HG02938 (cell line): ENCODE data around the gene CES1.
"Not testable (repeated sequence)": the region's sequence is repeated elsewhere in the genome, so short reads cannot be mapped to it uniquely, and the experiment has no call there.

Source experiments
- ATAC-seq: cut with Tn5 transposase; IDR thresholded peaks from one replicate; pipeline ENCODE4 v1.9.1; 2021; ENCODE audit warnings: mild to moderate bottlenecking, moderate library complexity; ENCODE audit not compliant: unreplicated experiment

Gene CES1

DNA sequence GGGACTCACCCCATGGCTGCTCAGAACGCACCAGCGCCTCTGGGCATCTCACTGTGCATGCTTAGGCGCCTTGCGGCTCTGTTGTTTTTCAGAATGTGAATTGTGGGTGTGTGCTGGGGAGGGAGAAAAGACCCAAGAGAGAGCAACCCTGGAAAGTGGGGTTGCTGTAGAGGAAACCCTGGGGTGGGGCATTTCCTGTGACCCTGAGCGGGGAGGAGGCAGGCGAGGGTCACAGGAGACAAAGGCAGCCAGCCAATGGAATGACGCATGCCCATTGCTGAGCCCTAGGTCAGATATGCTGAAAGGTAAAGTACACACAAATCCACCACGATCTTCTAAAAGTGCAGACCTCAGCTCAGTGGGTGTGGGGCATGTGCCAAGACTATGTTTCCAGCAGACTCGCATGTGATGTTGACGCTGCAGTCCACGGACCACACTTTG is 39.9 kb downstream of the CES1 start:
- not testable (repeated sequence) for ATAC-seq

DNA sequence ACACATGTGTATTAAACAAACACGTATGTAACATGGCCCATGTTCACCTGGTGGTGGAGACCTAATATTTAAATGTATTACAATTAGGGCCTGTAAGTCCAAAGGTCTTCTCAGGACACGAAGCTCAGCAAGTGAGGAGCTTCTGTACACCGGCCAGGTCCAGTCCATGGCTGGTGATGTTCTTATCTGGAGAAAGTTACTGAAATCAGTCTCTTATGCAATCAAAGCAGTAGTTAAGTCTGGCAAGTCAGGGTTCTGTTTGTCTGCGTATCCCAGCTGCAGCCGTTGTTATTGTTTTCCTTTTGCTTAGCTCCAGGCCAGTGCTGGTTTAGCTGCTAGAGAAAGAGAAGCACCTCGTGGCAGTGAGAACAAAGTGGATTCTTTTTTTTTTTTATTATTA is 41.4 kb downstream of the CES1 start:
- not testable (repeated sequence) for ATAC-seq

DNA sequence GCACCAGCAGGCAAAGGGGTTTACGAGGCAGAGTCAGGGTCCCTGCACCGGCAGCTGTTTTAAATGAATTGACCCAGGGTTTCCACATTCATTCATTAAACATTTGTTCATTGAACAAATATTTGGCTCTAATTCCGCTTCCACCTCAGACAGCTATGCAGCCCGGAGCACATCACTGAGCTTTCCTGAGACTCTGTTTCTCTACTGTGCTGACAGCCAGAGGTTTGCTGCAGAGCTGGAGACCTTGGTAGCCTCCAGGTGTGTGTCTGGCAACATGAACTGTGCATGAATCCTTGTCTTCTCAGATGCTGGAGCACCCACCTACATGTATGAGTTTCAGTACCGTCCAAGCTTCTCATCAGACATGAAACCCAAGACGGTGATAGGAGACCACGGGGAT is 42.7 kb downstream of the CES1 start:
- ATAC-seq, result not testable (repeated sequence)

DNA sequence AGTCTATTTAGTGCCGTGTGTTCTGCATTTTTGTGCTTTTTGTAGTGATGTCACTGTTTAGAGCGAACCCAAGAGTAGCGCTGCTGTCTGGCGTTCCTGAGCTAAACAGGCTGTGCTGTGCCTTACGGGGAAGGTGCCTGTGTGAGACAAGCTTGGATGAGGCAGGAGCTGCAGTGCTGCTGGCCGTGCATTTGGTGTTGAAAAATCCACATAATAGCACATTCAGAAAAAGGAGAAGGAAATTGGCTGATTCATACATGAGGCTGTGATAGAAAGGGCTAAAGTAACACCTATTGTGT is 50.2 kb downstream of the CES1 start:
- ATAC-seq, result not testable (repeated sequence)

DNA sequence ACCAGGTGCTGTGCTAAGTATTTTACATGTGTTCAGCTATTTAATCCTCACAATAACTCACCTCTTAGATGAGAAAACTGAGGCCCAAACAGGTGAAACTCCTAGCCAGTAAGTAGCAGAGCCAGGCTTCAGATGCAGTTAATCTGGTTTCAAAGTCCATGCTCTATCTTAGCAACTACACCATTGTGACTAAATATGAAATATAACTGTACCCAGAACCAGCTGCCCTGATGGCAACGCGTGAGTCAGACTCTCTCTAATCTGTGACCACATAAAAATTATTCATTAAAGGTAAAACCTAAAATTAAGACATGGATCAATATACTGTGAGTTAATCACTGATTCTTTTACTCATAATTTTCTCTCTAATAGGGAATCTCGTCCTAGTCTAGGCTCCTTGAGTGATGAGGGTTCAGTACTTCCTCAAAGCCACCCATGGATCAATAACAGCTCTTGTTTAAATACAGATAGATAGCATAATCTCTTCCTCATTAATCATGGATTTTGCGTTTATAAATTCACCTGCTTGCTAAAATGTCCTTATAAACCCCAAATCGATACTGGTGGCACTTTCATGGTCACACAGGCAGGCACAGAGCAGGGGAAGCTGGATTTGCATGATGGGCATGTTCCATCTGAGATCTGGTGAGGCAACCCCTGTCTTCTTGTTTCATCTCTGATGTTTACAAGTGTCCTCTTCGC is 50.7 kb downstream of the CES1 start:
- not testable (repeated sequence) for ATAC-seq

DNA sequence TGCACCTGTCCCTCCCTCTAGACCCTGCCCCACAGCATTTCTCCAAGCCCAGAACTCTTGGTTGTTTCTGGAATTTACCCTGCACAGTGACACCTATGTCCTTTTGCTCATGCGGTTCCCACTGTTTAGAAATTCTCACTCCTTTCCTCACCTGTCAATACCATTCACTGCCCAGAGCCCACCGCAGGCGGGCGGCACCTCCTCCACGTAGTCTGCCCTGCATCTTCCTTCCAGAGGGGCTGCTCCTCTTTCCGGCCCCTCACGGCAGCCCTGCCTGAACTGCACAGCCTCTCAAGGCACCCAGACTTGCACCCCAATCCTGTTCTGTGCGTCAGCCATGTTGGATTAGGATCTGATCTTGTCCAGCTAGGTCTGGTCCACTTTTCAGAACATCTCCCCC is 51.4 kb downstream of the CES1 start:
- not testable (repeated sequence) for ATAC-seq

DNA sequence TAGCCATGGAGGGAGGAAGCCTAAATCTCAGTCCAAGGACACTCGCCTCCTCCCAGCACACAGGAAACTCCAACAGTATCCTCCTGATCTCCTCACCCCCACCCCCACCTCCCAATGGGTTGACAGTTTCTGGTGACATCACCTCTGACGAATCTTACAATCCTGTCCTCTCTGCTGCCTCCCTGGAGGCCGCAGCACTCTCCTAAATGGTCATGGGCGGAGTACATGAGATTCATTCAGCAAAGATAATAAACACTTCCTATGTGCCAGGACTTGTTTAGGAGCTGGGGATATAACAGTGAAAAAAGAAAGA is 52.8 kb downstream of the CES1 start:
- ATAC-seq, result not testable (repeated sequence)

DNA sequence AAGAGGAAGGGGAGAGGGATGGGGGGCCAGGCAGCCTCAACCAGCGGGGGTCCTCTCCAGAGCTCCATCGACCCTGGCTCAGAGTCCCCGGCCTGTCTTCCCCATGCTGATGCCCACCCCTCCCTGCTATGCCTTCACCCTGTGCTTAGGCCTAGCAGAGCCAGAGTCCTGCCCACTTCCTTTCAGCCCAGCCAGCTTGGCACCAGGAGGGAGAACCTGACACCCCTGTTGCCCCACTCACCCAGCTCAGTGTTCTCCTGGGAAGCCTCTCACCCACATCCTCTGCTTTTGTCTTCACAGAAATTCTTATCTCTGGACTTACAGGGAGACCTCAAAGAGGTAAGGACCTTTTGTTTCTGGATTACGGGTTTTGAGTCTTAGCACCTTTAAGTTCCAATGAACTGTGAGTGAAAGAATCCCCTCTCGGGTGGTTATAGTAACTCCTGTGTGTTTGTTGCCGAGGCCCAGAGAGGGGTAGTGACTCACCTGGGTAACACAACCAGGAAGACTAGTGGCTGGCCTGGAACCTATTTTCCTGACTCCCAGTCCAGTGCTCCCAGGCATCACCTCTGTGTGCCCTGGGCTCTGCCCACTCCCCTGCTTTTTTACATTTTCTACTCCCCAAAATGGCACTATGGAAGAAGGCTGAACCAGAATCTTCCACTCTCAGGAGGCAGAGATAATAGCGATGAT is 53.3 kb downstream of the CES1 start:
- no peak for ATAC-seq

DNA sequence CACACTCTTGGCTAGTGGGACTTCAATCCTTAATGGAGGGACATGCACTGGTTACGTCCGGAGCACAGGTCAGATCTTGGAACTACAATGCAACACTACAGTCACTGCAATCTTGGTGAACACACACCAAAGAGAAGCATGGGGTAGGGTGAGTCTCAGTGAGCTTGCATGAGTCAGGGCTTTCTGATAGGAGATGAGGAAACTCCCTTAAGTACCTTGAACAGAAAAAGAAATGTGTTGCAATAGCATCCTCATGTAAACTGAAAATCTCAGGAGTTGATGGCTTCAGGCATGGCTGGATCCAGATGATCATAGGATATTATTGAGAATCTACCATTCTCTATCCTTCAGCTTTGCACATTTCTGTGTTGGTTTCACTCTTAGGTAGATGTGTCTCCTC is 54.1 kb downstream of the CES1 start:
- ATAC-seq, result no peak

DNA sequence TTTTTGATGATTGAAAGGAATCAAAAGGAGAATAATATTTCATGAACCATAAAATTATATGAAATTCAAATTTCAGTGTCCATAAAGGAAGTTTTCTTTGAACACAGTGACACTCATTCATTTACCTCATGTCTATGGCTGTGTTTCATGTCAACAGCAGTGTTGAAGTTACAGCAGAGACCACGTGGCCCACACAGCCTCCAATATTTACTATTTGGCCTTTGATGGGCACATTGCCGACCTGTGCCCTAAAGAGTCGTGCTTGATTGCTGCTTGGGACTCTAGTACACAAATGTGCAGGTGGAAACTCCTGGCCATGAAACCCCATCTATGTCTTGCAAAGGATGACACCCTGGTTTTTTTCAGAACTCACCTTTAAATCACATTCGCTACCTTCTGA is 57.0 kb downstream of the CES1 start:
- no peak for ATAC-seq

DNA sequence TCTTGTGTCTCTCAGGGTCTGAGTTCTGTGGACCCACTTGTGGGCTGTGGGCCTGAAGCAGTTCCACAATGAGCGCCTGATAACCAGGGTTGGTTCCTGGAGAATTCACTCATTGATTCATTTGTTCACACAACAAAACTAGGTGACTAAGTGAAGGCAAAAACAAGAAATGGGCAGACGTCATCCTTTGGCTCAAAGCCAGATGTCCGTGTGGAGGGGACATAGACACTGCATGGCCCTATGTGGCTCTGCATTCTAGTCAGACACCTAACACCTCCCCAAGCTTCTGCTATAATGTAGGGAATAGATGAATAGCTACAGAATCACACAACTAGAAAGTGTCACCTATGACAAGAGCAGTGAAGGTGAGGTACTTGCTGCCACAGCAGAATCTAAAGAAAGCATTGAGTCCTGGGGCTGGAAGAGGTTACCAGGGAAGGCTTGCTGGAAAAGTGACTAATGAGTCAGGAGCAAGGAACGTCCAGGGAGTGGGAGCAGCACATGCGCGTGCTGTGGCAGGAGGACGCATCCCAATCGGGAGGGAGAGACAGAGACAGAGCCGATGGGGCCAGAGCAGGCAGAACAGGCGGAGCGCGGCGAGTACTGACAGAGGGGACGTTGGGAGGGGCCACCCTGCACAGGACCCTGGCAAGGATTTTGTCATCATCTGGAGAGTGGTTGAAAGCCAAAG is 58.9 kb downstream of the CES1 start:
- no peak for ATAC-seq

DNA sequence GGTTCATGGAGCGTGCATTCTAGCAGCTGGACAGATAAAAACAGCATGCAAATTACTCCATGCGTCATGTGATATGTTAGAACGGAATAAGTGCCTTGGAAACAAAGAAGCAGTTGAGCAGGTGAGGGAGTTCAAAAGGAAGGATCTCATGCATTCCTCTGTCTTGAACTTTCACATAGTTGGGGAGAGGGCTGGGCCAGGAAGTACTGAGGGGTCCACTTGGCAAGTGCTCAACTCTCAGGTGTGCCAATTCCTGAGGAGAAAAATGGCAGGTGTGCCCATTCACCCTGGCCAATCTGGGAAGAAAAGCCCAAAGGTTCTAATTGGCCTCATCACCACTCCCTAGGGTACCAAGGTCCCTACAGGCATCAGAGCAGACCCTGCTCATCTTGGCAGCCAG is 67.7 kb downstream of the CES1 start:
- no peak for ATAC-seq

DNA sequence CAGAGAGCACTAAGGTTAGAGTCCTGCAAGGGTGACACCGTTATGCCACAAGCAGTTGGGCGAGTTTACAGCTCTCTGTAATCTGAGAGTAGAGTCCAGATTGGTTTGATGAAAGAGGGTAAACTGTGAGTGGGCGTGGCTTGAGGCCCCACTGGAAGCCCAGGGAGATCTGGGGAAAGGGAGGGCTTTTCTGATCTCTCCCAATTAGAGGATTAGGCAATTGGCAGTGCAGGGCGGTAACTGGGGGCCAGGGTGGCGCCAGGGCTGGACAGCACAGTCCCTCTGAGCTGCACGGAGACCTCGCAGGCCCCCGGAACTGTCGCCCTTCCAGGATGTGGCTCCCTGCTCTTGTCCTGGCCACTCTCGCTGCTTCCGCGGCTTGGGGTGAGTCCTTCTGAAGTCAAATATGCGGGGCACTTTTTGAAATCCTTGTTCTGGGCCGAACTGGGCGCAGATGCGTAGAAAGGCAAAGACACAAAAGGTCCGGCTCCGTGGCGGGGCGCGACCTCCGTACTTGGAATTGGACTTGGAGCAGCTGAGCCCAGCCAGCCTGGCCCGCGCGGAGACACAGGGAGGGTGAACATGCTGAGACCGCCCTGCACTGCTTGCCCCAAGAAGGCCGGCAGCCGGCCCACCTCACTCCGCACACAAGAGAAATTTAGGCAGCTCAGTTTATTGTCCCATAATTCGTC is 72.4 kb downstream of the CES1 start:
- ATAC-seq, result no peak

DNA sequence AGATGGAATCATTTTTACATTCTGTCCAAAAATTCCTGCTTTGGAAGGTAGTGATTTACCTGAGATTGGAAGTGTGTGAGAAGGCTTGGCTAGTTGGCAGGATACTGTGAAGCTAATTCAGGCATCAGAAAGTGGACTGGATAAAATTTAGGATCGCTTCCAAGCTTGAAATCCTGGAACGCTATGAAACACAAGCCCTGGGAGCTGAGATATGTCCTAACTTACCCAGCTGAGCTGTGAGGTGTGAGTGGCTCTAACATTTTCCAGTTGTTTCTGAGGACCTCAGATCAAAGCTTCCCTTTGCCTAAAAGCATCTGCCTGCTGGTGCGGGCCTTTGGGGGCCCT is 73.0 kb downstream of the CES1 start:
- ATAC-seq, result not testable (repeated sequence)

DNA sequence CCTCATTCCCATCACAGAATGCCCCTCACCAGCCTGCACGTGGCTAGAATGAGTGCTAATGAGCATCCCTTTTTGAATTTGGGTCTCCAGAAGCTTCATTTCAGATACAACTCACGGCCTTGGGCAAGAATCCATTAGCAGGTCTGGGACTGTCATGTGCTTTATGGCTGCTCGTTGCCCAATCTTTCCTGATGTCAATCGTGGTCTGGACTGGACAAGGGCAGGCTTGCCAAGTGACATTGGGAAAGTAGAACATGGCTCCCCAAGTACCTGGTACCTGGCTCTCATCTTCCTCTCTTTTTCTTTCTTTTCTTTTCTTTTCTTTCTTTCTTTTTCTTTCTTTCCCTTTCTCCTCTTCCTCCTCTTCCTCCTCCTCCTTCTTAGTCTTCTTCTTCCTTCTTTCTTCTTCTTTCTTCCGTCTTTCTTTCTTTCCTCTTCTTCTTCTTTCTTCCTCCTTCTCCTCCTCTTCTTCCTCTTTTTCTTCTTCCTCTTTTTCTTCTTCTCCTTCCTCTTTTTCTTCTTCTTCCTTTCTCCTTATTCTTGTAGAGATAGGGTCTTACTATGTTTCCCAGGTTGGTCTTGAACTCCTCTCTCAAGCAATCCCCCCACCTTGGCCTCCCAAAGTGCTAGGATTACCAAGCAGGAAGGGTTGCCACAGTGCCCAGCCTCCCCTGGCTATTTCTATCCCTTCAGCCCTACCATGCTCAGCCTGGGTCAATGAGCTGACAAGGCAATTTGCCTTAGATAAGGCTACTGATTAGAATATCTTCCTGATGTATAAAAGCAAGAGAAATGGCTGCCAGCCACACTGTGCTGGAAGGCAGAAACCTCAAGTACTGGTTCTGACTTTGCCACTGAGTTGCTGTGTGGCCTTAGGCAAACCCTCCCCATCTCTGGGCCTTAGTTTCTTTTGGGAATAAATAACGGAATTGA is 75.0 kb downstream of the CES1 start:
- ATAC-seq, result not testable (repeated sequence)

DNA sequence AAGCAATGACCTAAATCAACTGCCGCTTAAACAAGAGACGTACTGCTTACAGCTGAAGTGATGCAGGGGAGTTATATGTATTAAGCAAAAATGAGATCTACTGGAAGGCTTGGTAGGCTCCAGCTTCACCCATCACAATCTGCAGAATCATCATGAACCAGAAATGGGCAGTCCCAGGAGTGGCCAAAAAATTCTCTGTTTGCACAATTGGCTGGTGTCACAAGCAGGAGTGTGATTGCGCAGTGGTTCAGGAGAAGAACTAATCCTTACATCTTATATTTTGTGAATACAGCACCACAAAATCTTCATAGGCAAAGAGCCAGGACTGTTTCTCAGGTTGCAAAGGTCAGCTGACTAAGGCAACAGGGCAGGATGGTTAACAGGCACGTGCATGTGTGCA is 75.9 kb downstream of the CES1 start:
- no peak for ATAC-seq

DNA sequence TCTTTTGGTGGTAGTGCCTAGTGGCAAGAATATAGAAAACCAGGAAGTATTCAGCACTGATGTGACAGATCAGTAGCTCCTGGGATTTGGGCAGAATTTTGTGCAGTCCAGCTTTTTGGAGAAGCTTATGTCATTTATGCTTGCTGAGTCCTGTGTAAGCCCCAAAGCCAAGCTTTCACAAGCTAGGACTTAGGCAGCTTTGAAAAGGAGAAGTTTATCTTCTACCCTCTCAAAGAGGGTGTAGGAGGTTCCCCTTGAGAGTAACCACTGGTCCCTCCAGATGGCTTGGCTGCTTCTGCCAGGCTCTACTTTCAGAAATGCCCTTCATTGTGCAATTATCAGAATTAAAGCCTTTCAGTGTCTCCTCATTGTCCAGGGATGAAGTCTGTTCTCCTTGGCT is 78.8 kb downstream of the CES1 start:
- no peak for ATAC-seq

DNA sequence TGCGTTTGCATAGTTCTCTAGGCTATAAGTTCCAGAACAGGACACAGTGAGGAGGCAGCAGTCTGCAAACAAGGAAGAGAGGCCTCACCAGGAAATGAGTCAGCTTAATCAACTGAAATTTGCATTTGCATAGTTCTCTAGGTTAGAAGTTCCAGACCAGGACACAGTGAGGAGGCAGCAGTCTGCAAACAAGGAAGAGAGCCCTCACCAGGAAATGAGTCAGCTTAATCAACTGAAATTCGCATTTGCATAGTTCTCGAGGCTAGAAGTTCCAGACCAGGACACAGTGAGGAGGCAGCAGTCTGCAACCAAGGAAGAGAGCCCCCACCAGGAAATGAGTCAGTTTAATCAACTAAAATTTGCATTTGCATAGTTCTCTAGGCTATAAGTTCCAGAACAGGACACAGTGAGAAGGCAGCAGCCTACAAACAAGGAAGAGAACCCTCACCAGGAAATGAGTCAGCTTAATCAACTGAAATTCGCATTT is 79.7 kb downstream of the CES1 start:
- ATAC-seq, result not testable (repeated sequence)
